Measurements from ENCODE around the gene ATP2B2.

Gene ATP2B2

DNA sequence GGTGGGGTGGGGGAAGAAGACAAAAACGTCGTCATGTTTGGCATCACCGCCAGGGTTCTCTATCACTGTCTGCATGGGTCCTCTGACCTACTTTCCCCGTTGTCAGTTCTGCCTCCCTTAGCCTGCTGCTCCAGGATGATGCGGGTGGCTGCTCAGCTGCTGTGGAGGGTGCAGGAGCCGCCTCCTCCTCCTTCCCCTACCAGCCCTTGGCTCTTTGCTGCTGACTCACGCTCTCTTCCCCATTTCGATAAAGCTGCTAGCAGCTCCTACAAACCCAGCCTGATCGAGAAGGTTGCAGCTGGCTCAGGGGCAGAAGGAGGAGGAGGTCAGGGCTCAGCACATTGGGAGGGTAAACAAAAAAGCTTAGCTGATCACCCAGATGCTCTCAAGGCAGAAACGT is 135.0 kb downstream of the ATP2B2 start:
- H3K4me2 ChIP-seq = no peak overlapping the region
- no peak for TF ChIP-seq CTCF (conservative IDR thresholded peaks at IDR 0.05; ENCODE audit: low read depth, low read length)
- H2AFZ ChIP-seq (ENCODE audit: low read depth) = no peak overlapping the region
- no peak overlapping the region for H3K4me3 ChIP-seq (IDR thresholded peaks at IDR 0.05; ENCODE audit: insufficient read depth, low read depth, low read length)
- no peaks in the 10 kb centered on the region for H3K79me2 ChIP-seq (ENCODE audit: insufficient read depth, low read depth)
- no peak overlapping the region for H3K9ac ChIP-seq
- H3K27ac ChIP-seq = no peak overlapping the region
- no peaks in the 10 kb centered on the region for H4K20me1 ChIP-seq (ENCODE audit: insufficient read depth)
- no peaks in the 10 kb centered on the region for H3K27me3 ChIP-seq (ENCODE audit: insufficient read depth, low read depth)
- no peaks in the 10 kb centered on the region for H3K36me3 ChIP-seq (ENCODE audit: insufficient read depth)
- no peaks in the 10 kb centered on the region for H3K4me1 ChIP-seq (ENCODE audit: low read depth, poor library complexity, severe bottlenecking)

- Histone ChIP-seq H4K20me1 (ENCODE audit: insufficient read depth) (no peaks in the 10 kb centered on the region), H3K79me2 (ENCODE audit: insufficient read depth, low read depth) (no peaks in the 10 kb centered on the region), H3K27me3 (ENCODE audit: insufficient read depth, low read depth) (no peaks in the 10 kb centered on the region), H3K27ac (no peak overlapping the region), H3K4me2 (no peak overlapping the region), H3K36me3 (ENCODE audit: insufficient read depth) (no peaks in the 10 kb centered on the region), H2AFZ (ENCODE audit: low read depth) (no peak overlapping the region), H3K4me1 (ENCODE audit: low read depth, poor library complexity, severe bottlenecking) (no peaks in the 10 kb centered on the region), H3K9ac (no peak overlapping the region), H3K4me3 (IDR thresholded peaks at IDR 0.05; ENCODE audit: insufficient read depth, low read depth, low read length) (no peak overlapping the region)
- no peak for TF ChIP-seq CTCF (conservative IDR thresholded peaks at IDR 0.05; ENCODE audit: low read depth, low read length)
Observed at GRCh38 chr3:10368512-10368911, 136.9 kb downstream of the ATP2B2 start.

DNA sequence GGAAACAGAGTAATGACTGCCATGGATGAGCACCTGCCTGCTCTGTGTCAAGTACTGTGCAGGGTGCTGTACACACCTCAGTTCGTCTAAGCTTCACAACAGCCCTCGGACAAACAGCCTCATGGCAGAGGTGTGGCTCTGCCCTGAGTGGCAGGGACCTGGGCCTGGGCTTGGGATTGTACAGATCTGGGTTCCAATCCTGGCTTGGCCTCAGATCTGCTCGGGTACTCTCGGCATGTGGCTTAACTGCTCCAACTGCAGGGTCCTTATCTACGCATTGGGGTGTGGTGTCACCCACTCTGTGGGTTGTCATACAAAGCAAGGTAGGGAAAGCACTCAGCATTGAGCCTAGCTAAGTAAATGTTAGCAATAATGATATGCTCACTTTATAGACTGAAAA is 137.9 kb downstream of the ATP2B2 start:
- H3K27me3 ChIP-seq (ENCODE audit: insufficient read depth, low read depth) = no peaks in the 10 kb centered on the region
- TF ChIP-seq CTCF (conservative IDR thresholded peaks at IDR 0.05; ENCODE audit: low read depth, low read length) = no peak
- H3K4me2 ChIP-seq = no peak overlapping the region
- H2AFZ ChIP-seq (ENCODE audit: low read depth) = no peak overlapping the region
- no peak overlapping the region for H3K9ac ChIP-seq
- H3K27ac ChIP-seq = no peak overlapping the region
- H4K20me1 ChIP-seq (ENCODE audit: insufficient read depth) = no peaks in the 10 kb centered on the region
- no peaks in the 10 kb centered on the region for H3K79me2 ChIP-seq (ENCODE audit: insufficient read depth, low read depth)
- H3K4me1 ChIP-seq (ENCODE audit: low read depth, poor library complexity, severe bottlenecking) = no peaks in the 10 kb centered on the region
- no peak overlapping the region for H3K4me3 ChIP-seq (IDR thresholded peaks at IDR 0.05; ENCODE audit: insufficient read depth, low read depth, low read length)
- no peaks in the 10 kb centered on the region for H3K36me3 ChIP-seq (ENCODE audit: insufficient read depth)

- Histone ChIP-seq H3K4me3 (IDR thresholded peaks at IDR 0.05; ENCODE audit: insufficient read depth, low read depth, low read length) (no peak overlapping the region), H3K36me3 (ENCODE audit: insufficient read depth) (no peaks in the 10 kb centered on the region), H4K20me1 (ENCODE audit: insufficient read depth) (no peaks in the 10 kb centered on the region), H3K9ac (no peak overlapping the region), H3K4me1 (ENCODE audit: low read depth, poor library complexity, severe bottlenecking) (no peaks in the 10 kb centered on the region), H3K27ac (no peak overlapping the region), H3K27me3 (ENCODE audit: insufficient read depth, low read depth) (no peaks in the 10 kb centered on the region), H2AFZ (ENCODE audit: low read depth) (no peak overlapping the region), H3K79me2 (ENCODE audit: insufficient read depth, low read depth) (no peaks in the 10 kb centered on the region), H3K4me2 (no peak overlapping the region)
- TF ChIP-seq CTCF (conservative IDR thresholded peaks at IDR 0.05; ENCODE audit: low read depth, low read length) = no peak
Observed at GRCh38 chr3:10366651-10367101, 138.7 kb downstream of the ATP2B2 start.
